ENCODE measurements around the gene ATP6AP1.
A peak's percentile ranks its signal among the peaks of the same experiment; 100 is the strongest.

ATP6AP1 gene

GRCh38 chrX:154449618-154450017 lies 21.1 kb downstream of the ATP6AP1 start:
- no peak for DNase-seq

DNA sequence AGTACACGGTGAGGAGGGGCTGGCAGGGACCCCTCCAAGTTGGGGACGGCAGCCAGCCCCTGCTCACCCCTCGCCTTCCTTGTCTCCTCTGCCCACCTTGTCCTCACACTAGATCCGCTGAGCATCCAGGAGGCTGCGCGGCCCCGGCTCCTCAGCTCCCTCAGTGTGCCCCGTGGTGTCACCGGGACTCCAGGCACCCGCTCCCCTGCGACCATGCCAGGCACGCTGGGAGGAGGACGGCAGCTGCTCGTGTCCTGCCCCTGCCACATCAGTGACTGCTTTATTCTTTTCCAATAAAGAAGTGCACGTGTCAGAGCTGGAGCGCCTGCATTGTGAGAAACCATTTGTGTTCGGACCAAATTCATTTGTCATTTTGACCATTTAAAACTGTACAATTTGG lies 21.8 kb downstream of the ATP6AP1 start:
- no peak for DNase-seq

GRCh38 chrX:154452823-154453222 lies 24.3 kb downstream of the ATP6AP1 start:
- no peak for DNase-seq

- DNase-seq, result peak; percentile 15
Observed at GRCh38 chrX:154457491-154458115, 29.1 kb downstream of the ATP6AP1 start.

DNA sequence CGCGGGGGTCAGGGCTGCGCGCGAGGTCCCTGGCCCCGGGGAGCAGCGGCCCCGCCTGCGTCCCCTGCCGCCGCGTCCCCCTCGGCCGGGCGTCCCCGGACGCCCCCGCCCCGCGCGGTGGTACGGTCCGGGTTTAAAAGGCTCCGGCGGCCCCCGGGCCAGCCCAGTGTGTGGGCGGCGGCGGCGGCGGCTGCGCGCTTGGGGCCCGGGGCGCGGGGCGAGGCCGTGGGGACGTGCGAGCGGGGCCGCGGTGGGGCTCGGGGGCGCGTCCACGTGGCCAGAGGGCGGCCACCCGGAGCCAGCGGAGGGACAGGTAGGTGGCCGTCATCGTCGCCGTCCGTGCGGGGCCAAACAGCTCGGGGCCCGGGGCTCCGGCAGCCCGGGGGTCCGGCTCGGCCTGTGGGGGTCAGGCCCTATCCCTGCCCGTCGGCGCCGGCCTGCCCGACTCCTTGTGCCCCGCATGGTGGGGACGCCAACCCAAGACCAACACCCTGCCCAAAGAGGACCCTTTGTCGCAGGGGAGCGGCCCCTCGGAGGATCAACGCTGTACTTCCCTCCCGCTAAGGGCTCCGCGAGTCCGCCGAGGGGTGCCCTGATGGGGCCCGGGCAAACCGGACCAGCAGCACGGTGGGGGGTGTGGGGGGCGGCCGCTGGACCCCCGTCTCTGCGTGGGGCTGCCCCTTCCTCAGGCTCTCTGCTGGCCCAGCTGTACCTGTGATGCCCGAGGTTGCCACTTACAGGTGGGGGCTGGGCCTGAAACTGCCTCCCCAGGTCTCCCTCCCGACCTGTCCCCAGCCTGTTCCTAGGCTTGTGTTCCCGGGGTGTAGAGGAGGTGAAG lies 29.9 kb downstream of the ATP6AP1 start, which contains the start of gene PLXNA3:
PLXNA3 (plus strand) TSS at position 166 of the 838 bp plus-strand sequence. CDS start 1,903 bp downstream, outside the sequence.
- DNase-seq, result peak; percentile 58

DNA sequence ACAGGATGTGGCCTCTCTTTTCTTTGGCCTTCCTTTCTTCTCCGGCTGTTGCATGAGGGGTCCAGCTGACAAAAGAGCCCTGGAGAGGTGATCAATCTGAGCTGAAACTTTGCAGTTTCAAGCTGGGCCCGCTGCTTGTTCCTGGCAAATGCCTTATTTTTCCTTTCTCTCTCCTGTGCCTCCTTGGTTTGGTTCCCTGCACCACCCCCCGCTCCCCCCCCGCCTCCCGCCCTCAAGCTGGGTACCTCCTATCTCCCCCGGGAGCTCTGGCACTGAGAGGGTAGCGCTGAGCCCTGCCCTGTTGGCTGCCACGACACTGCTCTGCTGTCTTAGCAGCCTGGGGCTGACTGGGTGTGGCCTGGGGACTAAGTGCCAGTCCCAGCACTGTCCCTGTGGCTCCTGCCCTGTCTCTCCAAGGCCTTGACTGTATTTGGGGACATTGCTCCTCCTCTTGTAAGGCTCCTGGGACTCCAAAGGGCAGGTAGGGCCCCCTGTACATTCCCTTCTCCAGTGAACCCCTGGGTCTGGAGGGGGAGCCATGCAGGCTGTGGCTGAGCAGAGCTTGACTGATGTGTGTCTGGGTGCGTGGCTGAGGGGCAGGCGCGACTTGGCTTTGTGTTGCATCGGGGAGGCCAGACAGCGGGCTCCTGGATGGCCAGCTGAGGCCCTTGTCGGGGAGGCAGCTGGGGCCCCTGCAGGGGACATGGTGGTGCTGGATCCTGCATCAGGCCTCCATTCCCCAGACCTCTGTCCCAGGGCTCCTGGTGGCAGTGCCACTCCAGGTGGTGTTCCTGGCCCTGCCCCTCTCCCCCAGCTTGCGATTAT lies 30.7 kb downstream of the ATP6AP1 start:
- DNase-seq, result peak; percentile 37

GRCh38 chrX:154459832-154460231 lies 31.4 kb downstream of the ATP6AP1 start:
- DNase-seq, result no peak

DNA sequence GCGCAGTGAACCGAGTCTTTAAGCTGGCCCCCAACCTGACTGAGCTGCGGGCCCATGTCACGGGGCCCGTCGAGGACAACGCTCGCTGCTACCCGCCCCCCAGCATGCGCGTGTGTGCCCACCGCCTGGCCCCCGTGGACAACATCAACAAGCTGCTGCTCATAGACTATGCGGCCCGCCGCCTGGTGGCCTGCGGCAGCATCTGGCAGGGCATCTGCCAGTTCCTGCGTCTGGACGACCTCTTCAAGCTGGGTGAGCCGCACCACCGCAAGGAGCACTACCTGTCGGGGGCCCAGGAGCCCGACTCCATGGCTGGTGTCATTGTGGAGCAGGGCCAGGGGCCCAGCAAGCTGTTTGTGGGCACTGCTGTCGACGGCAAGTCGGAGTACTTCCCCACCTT lies 31.8 kb downstream of the ATP6AP1 start:
- DNase-seq, result no peak

- no peak for DNase-seq
Observed at GRCh38 chrX:154462396-154462795, 33.9 kb downstream of the ATP6AP1 start.

GRCh38 chrX:154463611-154464220 lies 35.2 kb downstream of the ATP6AP1 start:
- DNase-seq, result no peak

DNA sequence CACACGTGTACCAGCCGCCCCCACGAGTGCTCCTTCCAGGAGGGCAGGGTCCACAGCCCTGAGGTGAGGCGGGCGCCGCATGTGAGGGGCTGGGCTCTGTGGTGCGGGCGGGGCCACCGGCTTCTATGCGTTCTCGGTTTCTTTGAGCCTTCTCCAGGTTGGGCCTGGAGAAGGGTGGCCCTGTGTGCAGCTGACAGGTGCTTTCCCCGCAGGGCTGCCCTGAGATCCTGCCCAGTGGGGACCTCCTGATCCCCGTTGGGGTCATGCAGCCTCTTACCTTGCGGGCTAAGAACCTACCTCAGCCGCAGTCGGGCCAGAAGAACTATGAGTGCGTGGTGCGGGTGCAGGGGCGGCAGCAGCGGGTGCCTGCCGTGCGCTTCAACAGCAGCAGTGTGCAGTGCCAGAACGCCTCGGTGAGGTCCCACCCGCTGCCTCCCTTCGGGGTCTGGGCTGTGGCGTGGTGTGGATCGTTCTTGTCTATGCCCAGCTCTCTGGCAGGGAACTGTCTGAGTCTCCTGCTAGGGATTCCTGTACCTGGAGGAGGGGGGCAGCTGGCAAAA lies 36.4 kb downstream of the ATP6AP1 start:
- DNase-seq, result no peak

- DNase-seq, result no peak
Observed at GRCh38 chrX:154465601-154466000, 37.1 kb downstream of the ATP6AP1 start.

DNA sequence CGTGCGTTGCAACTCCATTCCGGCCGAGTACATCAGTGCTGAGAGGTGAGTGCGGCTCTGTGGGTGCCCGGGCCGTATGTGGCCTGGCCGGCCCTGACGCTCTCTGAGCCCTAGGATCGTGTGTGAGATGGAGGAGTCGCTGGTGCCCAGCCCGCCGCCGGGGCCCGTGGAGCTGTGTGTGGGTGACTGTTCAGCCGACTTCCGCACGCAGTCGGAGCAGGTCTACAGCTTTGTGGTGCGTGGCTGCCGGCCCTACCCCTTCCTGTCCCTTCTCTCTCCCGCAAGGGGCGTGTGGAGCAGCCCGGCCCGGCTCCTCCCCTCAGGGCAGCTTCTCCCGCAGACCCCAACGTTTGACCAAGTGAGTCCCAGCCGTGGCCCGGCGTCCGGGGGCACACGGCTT lies 37.6 kb downstream of the ATP6AP1 start:
- no peak for DNase-seq

DNA sequence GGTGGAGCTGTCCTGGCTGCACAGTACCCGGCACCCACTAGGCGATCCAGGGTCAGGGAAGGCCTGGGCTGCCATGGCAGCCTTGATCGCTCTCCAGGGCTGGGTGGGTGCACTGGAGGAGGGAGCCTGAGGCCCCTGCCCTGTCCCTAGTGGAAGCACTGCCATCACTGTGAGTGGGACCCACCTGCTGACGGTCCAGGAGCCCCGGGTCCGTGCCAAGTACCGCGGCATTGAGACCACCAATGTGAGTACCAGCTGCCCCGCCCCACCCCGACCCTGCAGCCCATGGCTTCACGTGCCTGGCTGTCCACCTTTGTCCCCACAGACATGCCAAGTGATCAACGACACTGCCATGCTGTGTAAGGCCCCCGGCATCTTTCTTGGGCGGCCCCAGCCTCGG lies 38.4 kb downstream of the ATP6AP1 start:
- no peak for DNase-seq

DNA sequence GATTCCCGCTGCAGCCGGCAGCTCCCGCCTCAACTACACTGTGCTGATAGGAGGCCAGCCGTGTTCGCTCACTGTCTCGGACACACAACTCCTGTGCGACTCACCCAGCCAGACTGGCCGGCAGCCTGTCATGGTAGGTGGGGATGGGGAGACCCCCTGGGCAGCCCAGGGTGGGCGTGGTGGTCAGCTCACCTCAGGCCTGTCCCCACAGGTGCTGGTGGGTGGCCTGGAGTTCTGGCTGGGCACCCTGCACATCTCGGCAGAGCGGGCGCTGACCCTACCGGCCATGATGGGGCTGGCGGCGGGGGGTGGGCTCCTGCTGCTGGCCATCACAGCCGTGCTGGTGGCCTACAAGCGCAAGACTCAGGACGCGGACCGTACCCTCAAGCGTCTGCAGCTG lies 39.1 kb downstream of the ATP6AP1 start:
- DNase-seq, result no peak

GRCh38 chrX:154468217-154468616 lies 39.7 kb downstream of the ATP6AP1 start:
- DNase-seq, result no peak

DNA sequence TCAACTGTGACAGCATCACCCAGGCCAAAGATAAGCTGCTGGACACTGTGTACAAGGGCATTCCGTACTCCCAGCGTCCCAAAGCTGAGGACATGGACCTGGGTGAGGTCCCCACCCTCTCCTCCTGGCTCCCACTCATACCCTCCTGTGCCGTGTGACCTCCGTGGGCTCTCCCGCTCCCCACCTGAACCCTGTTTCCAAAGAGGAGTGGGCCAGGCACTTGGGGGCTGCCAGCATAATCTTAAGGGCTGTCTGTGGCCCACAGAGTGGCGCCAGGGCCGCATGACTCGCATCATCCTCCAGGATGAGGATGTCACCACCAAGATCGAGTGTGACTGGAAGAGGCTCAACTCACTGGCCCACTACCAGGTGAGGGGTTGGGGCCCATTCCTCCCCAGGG lies 40.6 kb downstream of the ATP6AP1 start:
- no peak for DNase-seq

DNA sequence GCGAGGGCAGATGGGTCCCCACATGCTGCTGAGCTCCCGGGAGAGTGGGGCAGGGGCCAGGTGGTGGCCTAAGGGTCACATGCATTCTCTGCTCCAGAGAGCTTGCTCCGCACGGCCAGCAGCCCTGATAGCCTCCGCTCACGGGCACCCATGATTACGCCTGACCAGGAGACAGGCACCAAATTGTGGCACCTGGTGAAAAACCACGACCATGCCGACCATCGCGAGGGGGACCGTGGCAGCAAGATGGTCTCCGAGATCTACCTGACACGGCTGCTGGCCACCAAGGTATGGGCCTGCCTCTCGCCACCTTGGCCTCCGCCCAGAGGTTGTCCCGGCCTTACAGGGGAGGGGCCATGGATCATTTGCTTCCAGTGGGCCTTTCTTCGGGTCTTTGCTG lies 41.4 kb downstream of the ATP6AP1 start:
- DNase-seq, result no peak

DNA sequence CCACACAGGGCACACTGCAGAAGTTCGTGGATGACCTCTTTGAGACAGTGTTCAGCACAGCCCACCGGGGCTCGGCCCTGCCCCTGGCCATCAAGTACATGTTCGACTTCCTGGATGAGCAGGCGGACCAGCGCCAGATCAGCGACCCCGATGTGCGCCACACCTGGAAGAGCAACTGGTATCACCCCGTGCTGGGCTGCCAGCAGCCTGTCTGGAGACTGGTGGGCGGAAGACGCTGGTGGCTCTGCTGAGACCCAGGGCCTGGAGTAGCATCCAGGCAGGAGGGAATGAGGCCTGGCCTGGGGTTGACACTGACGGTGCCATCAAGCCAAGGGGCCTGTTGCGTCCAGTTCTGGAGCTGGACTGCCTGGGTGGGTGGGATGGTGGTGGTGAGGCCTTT lies 42.0 kb downstream of the ATP6AP1 start:
- DNase-seq, result no peak

GRCh38 chrX:154470914-154471568 lies 42.6 kb downstream of the ATP6AP1 start:
- no peak for DNase-seq

GRCh38 chrX:154471839-154472684 lies 43.6 kb downstream of the ATP6AP1 start:
- no peak for DNase-seq

Data from fibroblast of skin of scalp (primary cell).